PC-3 (cell line): ENCODE measurements around the gene KCNJ12. TPM values are rescaled to one million over a fixed set of nuclear protein-coding genes. Genes with fewer than 3 reads are reported as not detected.
"Not testable (repeated sequence)": the region's sequence is repeated elsewhere in the genome, so short reads cannot be mapped to it uniquely, and the experiment has no call there.

Experiments used
- ATAC-seq: fragments of 200-7000 bp; cut with Tn5 transposase; 2 replicates; pipeline ENCODE4 v1.9.1; 2020; ENCODE audit warnings: mild to moderate bottlenecking, moderate library complexity
- BruUV-seq: library from RNA; stranded (reverse); fragments of 400-500 nt; replicated peaks from 2 replicates; lab custom pipeline; 2021; lab: Mats Ljungman, UMichigan
- CTCF ChIA-PET: fragments of 300-600 bp; sonication (Branson Sonifier 250); formaldehyde crosslinking; loops from one replicate; lab custom pipeline; 2022; ENCODE audit warnings: antibody characterized with exemption; lab: Charles Lee
- POLR2A ChIA-PET: fragments of 300-600 bp; sonication (Branson Sonifier 250); formaldehyde crosslinking; loops from one replicate; lab custom pipeline; 2022; ENCODE audit warnings: antibody characterized with exemption; ENCODE audit not compliant: unreplicated experiment; lab: Charles Lee
- DNase-seq: peaks from one replicate; pipeline ENCODE4 v3.0.0-alpha.2; 2015
- H2AFZ ChIP-seq: fragments of 300-600 bp; sonication (generic); 2 replicates; pipeline ENCODE4 v1.6.0; 2016; ENCODE audit warnings: antibody characterized with exemption, low read length
- H3F3A ChIP-seq: fragments of 300-600 bp; sonication (generic); one replicate; pipeline ENCODE4 v1.6.0; 2017; ENCODE audit warnings: antibody characterized with exemption, low read length, control low read depth, mild to moderate bottlenecking; ENCODE audit not compliant: unreplicated experiment
- H3K27ac ChIP-seq: fragments of 300-600 bp; sonication (generic); 2 replicates; pipeline ENCODE4 v1.5.1; 2016; ENCODE audit warnings: mild to moderate bottlenecking, low read length
- H3K27me3 ChIP-seq: fragments of 300-600 bp; sonication (generic); 2 replicates; pipeline ENCODE4 v1.6.1; 2016; ENCODE audit warnings: low read length, mixed read lengths
- H3K36me3 ChIP-seq: fragments of 300-600 bp; sonication (generic); 2 replicates; pipeline ENCODE4 v1.6.1; 2016; ENCODE audit warnings: low read depth, mixed run types, low read length, mixed read lengths
- H3K4me1 ChIP-seq: fragments of 300-600 bp; sonication (generic); 2 replicates; pipeline ENCODE4 v1.5.1; 2016; ENCODE audit warnings: low read length; ENCODE audit not compliant: insufficient read depth
- H3K4me2 ChIP-seq: fragments of 300-600 bp; sonication (generic); 2 replicates; pipeline ENCODE4 v1.6.0; 2016; ENCODE audit warnings: low read length
- H3K4me3 ChIP-seq: fragments of 300-600 bp; sonication (generic); 2 replicates; pipeline ENCODE4 v1.5.1; 2016; ENCODE audit warnings: mild to moderate bottlenecking, low read length, mixed read lengths
- H3K79me2 ChIP-seq: fragments of 300-600 bp; sonication (generic); 2 replicates; pipeline ENCODE4 v1.6.1; 2017; ENCODE audit warnings: low read length, mixed read lengths
- H3K9ac ChIP-seq: fragments of 300-600 bp; sonication (generic); 2 replicates; pipeline ENCODE4 v1.6.0; 2016; ENCODE audit warnings: mild to moderate bottlenecking, low read length
- H3K9me2 ChIP-seq: fragments of 300-600 bp; sonication (generic); replicated peaks from 2 replicates; pipeline ENCODE4 v1.6.1; 2016; ENCODE audit warnings: mixed run types, low read length, mixed read lengths
- H3K9me3 ChIP-seq: fragments of 300-600 bp; sonication (generic); 2 replicates; pipeline ENCODE4 v1.6.1; 2016; ENCODE audit warnings: low read length, mixed read lengths
- H4K20me1 ChIP-seq: fragments of 300-600 bp; sonication (generic); 2 replicates; pipeline ENCODE4 v1.6.1; 2016; ENCODE audit warnings: low read length, mixed read lengths
- CTCF ChIP-seq: fragments of 300-600 bp; sonication (generic); conservative IDR thresholded peaks from 2 replicates; pipeline ENCODE4 v1.5.1; 2017; ENCODE audit warnings: antibody characterized with exemption, low read depth, mild to moderate bottlenecking, low read length
- EZH2 ChIP-seq: fragments of 300-600 bp; sonication (generic); IDR thresholded peaks from one replicate; pipeline ENCODE4 v1.6.1; 2017; ENCODE audit warnings: antibody characterized with exemption, mild to moderate bottlenecking, low read length; ENCODE audit not compliant: unreplicated experiment
- EZH2phosphoT487 ChIP-seq: fragments of 300-600 bp; sonication (generic); IDR thresholded peaks from 2 replicates; pipeline ENCODE4 v1.6.1; 2018; ENCODE audit warnings: mild to moderate bottlenecking, antibody characterized with exemption, low read length, borderline replicate concordance
- intact Hi-C: fragments of 100-400 bp; cut with micrococcal nuclease; formaldehyde crosslinking; loops from 2 replicates; pipeline ENCODE4 v1.9.0; 2023
- total RNA-seq: library from RNA; depleted of rRNA; stranded (reverse); fragments of >200 nt; gene quantifications from 2 replicates; pipeline ENCODE4 v1.2.3, GENCODE V29; 2014

Gene KCNJ12
- total RNA-seq, 1 experiment from 2014 or later = 11.1 TPM

GRCh38 chr17:21339011-21339410 lies 37.1 kb upstream of the KCNJ12 start:
- no peak overlapping the region for H3K27ac ChIP-seq
- TF ChIP-seq EZH2 (no peak), EZH2phosphoT487 (no peak), CTCF (no peak)
- intact Hi-C loops = no loop called here
- no peaks in the 10 kb centered on the region for H3K36me3 ChIP-seq
- DNase-seq = no peak
- no peaks in the 10 kb centered on the region for H3K79me2 ChIP-seq
- H3K4me2 ChIP-seq = no peak overlapping the region
- H3K9ac ChIP-seq = no peak overlapping the region
- H3K4me3 ChIP-seq = no peak overlapping the region
- H3K4me1 ChIP-seq = 0 out of 2 replicates have a peak, but pooled peaks cover 6% of the 10 kb centered on the region
- CTCF ChIA-PET = no interaction called here
- no peaks in the 10 kb centered on the region for H3K9me3 ChIP-seq
- no peaks in the 10 kb centered on the region for H3K27me3 ChIP-seq
- H3K9me2 ChIP-seq = no peaks in the 10 kb centered on the region
- no peak for ATAC-seq
- POLR2A ChIA-PET = no interaction called here
- H3F3A ChIP-seq = no peaks in the 10 kb centered on the region
- H2AFZ ChIP-seq = no peak overlapping the region
- no TSS peak for BruUV-seq
- no peaks in the 10 kb centered on the region for H4K20me1 ChIP-seq

- H3K4me3 ChIP-seq, H3K36me3 ChIP-seq, BruUV-seq, H3K9me3 ChIP-seq, H3K27ac ChIP-seq, H3K4me2 ChIP-seq, H3K9me2 ChIP-seq, H4K20me1 ChIP-seq, POLR2A ChIA-PET, intact Hi-C loops, H3K27me3 ChIP-seq, H3K79me2 ChIP-seq, CTCF ChIA-PET, H3F3A ChIP-seq, H2AFZ ChIP-seq, H3K9ac ChIP-seq, H3K4me1 ChIP-seq, ATAC-seq, DNase-seq: not testable (repeated sequence)
Observed at GRCh38 chr17:21339571-21339970, 36.6 kb upstream of the KCNJ12 start.

GRCh38 chr17:21340407-21340806 lies 35.8 kb upstream of the KCNJ12 start:
- H3K27ac ChIP-seq, H3K9me2 ChIP-seq, H3F3A ChIP-seq, H3K4me2 ChIP-seq, ATAC-seq, POLR2A ChIA-PET, H3K9me3 ChIP-seq, H3K9ac ChIP-seq, intact Hi-C loops, H3K36me3 ChIP-seq, H3K4me3 ChIP-seq, DNase-seq, CTCF ChIA-PET, H3K4me1 ChIP-seq, H4K20me1 ChIP-seq, H2AFZ ChIP-seq, BruUV-seq, H3K79me2 ChIP-seq, H3K27me3 ChIP-seq: not testable (repeated sequence)

- H3F3A ChIP-seq, H3K9me3 ChIP-seq, H4K20me1 ChIP-seq, BruUV-seq, H3K79me2 ChIP-seq, H2AFZ ChIP-seq, H3K27me3 ChIP-seq, POLR2A ChIA-PET, DNase-seq, H3K9ac ChIP-seq, ATAC-seq, H3K9me2 ChIP-seq, H3K4me1 ChIP-seq, H3K4me3 ChIP-seq, H3K36me3 ChIP-seq, intact Hi-C loops, CTCF ChIA-PET, H3K4me2 ChIP-seq, H3K27ac ChIP-seq: not testable (repeated sequence)
Observed at GRCh38 chr17:21341279-21341678, 34.9 kb upstream of the KCNJ12 start.

- H3K4me3 ChIP-seq, H3K4me2 ChIP-seq, POLR2A ChIA-PET, H3K4me1 ChIP-seq, H3K9me3 ChIP-seq, intact Hi-C loops, H3K27ac ChIP-seq, H3K27me3 ChIP-seq, H3F3A ChIP-seq, ATAC-seq, H3K79me2 ChIP-seq, H3K9ac ChIP-seq, H4K20me1 ChIP-seq, DNase-seq, BruUV-seq, CTCF ChIA-PET, H3K36me3 ChIP-seq, H3K9me2 ChIP-seq, H2AFZ ChIP-seq: not testable (repeated sequence)
Observed at GRCh38 chr17:21341925-21342540, 34.1 kb upstream of the KCNJ12 start.
